ENCODE data around the gene MAPK8. TPM values are rescaled to one million over a fixed set of nuclear protein-coding genes. Genes with fewer than 3 reads are reported as not detected.
"Not testable (repeated sequence)": the region's sequence is repeated elsewhere in the genome, so short reads cannot be mapped to it uniquely, and the experiment has no call there.

MAPK8 gene
- total RNA-seq, 1 donor from 2014 or later: 52.3 TPM

GRCh38 chr10:48330269-48330668, 23.8 kb downstream of the MAPK8 start:
- no peaks in the 10 kb centered on the region for H3K27me3 Mint-ChIP-seq (ENCODE audit: insufficient read depth)
- intact Hi-C loops (cut with micrococcal nuclease): no loop called here
- H3K4me3 Mint-ChIP-seq: no peak overlapping the region
- peaks cover 6% of the 10 kb centered on the region for H3K9me3 Mint-ChIP-seq
- DNase-seq (ENCODE audit: low spot score): no peak
- no peak overlapping the region for H3K27ac Mint-ChIP-seq
- peaks cover 5% of the 10 kb centered on the region for H3K4me1 Mint-ChIP-seq (ENCODE audit: low read depth)
- H3K36me3 Mint-ChIP-seq (ENCODE audit: low read depth): peaks cover 5% of the 10 kb centered on the region

GRCh38 chr10:48331436-48331835, 25.0 kb downstream of the MAPK8 start:
- peaks cover 6% of the 10 kb centered on the region for H3K9me3 Mint-ChIP-seq
- intact Hi-C loops (cut with micrococcal nuclease): no loop called here
- DNase-seq (ENCODE audit: low spot score): no peak
- peaks cover 5% of the 10 kb centered on the region for H3K36me3 Mint-ChIP-seq (ENCODE audit: low read depth)
- no peak overlapping the region for H3K4me3 Mint-ChIP-seq
- no peak overlapping the region for H3K27ac Mint-ChIP-seq
- H3K27me3 Mint-ChIP-seq (ENCODE audit: insufficient read depth): no peaks in the 10 kb centered on the region
- peaks cover 5% of the 10 kb centered on the region for H3K4me1 Mint-ChIP-seq (ENCODE audit: low read depth)

GRCh38 chr10:48332166-48332870, 25.8 kb downstream of the MAPK8 start:
- H3K4me1 Mint-ChIP-seq (ENCODE audit: low read depth): peaks cover 9% of the 10 kb centered on the region
- no peak overlapping the region for H3K4me3 Mint-ChIP-seq
- no peaks in the 10 kb centered on the region for H3K27me3 Mint-ChIP-seq (ENCODE audit: insufficient read depth)
- DNase-seq (ENCODE audit: low spot score): no peak
- no peak overlapping the region for H3K27ac Mint-ChIP-seq
- H3K36me3 Mint-ChIP-seq (ENCODE audit: low read depth): peaks cover 5% of the 10 kb centered on the region
- intact Hi-C loops (cut with micrococcal nuclease): no loop called here
- peaks cover 6% of the 10 kb centered on the region for H3K9me3 Mint-ChIP-seq

GRCh38 chr10:48332871-48333216, 26.4 kb downstream of the MAPK8 start:
- H3K27me3 Mint-ChIP-seq (ENCODE audit: insufficient read depth): no peaks in the 10 kb centered on the region
- peaks cover 12% of the 10 kb centered on the region for H3K4me1 Mint-ChIP-seq (ENCODE audit: low read depth)
- intact Hi-C loops (cut with micrococcal nuclease): no loop called here
- DNase-seq (ENCODE audit: low spot score): no peak
- H3K4me3 Mint-ChIP-seq: no peak overlapping the region
- no peak overlapping the region for H3K27ac Mint-ChIP-seq
- peaks cover 5% of the 10 kb centered on the region for H3K36me3 Mint-ChIP-seq (ENCODE audit: low read depth)
- peaks cover 6% of the 10 kb centered on the region for H3K9me3 Mint-ChIP-seq

GRCh38 chr10:48333856-48334255, 27.4 kb downstream of the MAPK8 start:
- peaks cover 7% of the 10 kb centered on the region for H3K36me3 Mint-ChIP-seq (ENCODE audit: low read depth)
- H3K27me3 Mint-ChIP-seq (ENCODE audit: insufficient read depth): no peaks in the 10 kb centered on the region
- no peak overlapping the region for H3K27ac Mint-ChIP-seq
- DNase-seq (ENCODE audit: low spot score): no peak
- H3K4me1 Mint-ChIP-seq (ENCODE audit: low read depth): peaks cover 20% of the 10 kb centered on the region
- intact Hi-C loops (cut with micrococcal nuclease): no loop called here
- peaks cover 6% of the 10 kb centered on the region for H3K9me3 Mint-ChIP-seq
- H3K4me3 Mint-ChIP-seq: no peak overlapping the region

GRCh38 chr10:48335788-48336187, 29.3 kb downstream of the MAPK8 start:
- no peak overlapping the region for H3K4me3 Mint-ChIP-seq
- peaks cover 25% of the 10 kb centered on the region for H3K4me1 Mint-ChIP-seq (ENCODE audit: low read depth)
- no peak for DNase-seq (ENCODE audit: low spot score)
- no peaks in the 10 kb centered on the region for H3K27me3 Mint-ChIP-seq (ENCODE audit: insufficient read depth)
- peaks cover 6% of the 10 kb centered on the region for H3K9me3 Mint-ChIP-seq
- intact Hi-C loops (cut with micrococcal nuclease): loop anchor here (2.0 kb wide), 1 partner anchor 25 kb away; no protein-coding TSS in a partner anchor
- peaks cover 10% of the 10 kb centered on the region for H3K36me3 Mint-ChIP-seq (ENCODE audit: low read depth)
- no peak overlapping the region for H3K27ac Mint-ChIP-seq

GRCh38 chr10:48336978-48337599, 30.6 kb downstream of the MAPK8 start:
- Mint-ChIP-seq H3K27me3 (ENCODE audit: insufficient read depth) (no peaks in the 10 kb centered on the region), H3K4me3 (no peak overlapping the region), H3K9me3 (peaks cover 5% of the 10 kb centered on the region), H3K27ac (no peak overlapping the region), H3K4me1 (ENCODE audit: low read depth) (peaks cover 21% of the 10 kb centered on the region), H3K36me3 (ENCODE audit: low read depth) (peaks cover 9% of the 10 kb centered on the region)
- intact Hi-C loops (cut with micrococcal nuclease): loop anchor here (2.0 kb wide), 1 partner anchor 26 kb away; no protein-coding TSS in a partner anchor
- DNase-seq (ENCODE audit: low spot score): no peak

- no peak overlapping the region for H3K27ac Mint-ChIP-seq
- H3K27me3 Mint-ChIP-seq (ENCODE audit: insufficient read depth): no peaks in the 10 kb centered on the region
- DNase-seq (ENCODE audit: low spot score): no peak
- H3K36me3 Mint-ChIP-seq (ENCODE audit: low read depth): peaks cover 7% of the 10 kb centered on the region
- no peak overlapping the region for H3K4me3 Mint-ChIP-seq
- H3K9me3 Mint-ChIP-seq: no peaks in the 10 kb centered on the region
- peaks cover 21% of the 10 kb centered on the region for H3K4me1 Mint-ChIP-seq (ENCODE audit: low read depth)
- intact Hi-C loops (cut with micrococcal nuclease): no loop called here
Observed at GRCh38 chr10:48340734-48341133, 34.3 kb downstream of the MAPK8 start.

- Mint-ChIP-seq H3K4me1 (ENCODE audit: low read depth) (peaks cover 14% of the 10 kb centered on the region), H3K36me3 (ENCODE audit: low read depth) (peaks cover 9% of the 10 kb centered on the region), H3K27me3 (ENCODE audit: insufficient read depth) (no peaks in the 10 kb centered on the region), H3K9me3 (peaks cover 4% of the 10 kb centered on the region), H3K4me3 (no peak overlapping the region), H3K27ac (no peak overlapping the region)
- no peak for DNase-seq (ENCODE audit: low spot score)
- intact Hi-C loops (cut with micrococcal nuclease): no loop called here
Observed at GRCh38 chr10:48343106-48343505, 36.6 kb downstream of the MAPK8 start.

GRCh38 chr10:48343921-48344598, 37.6 kb downstream of the MAPK8 start:
- H3K36me3 Mint-ChIP-seq (ENCODE audit: low read depth): peaks cover 10% of the 10 kb centered on the region
- no peaks in the 10 kb centered on the region for H3K27me3 Mint-ChIP-seq (ENCODE audit: insufficient read depth)
- H3K27ac Mint-ChIP-seq: no peak overlapping the region
- H3K9me3 Mint-ChIP-seq: peaks cover 11% of the 10 kb centered on the region
- no peak for DNase-seq (ENCODE audit: low spot score)
- peaks cover 5% of the 10 kb centered on the region for H3K4me1 Mint-ChIP-seq (ENCODE audit: low read depth)
- intact Hi-C loops (cut with micrococcal nuclease): no loop called here
- H3K4me3 Mint-ChIP-seq: no peak overlapping the region

- DNase-seq (ENCODE audit: low spot score); H3K36me3 Mint-ChIP-seq (ENCODE audit: low read depth); H3K4me3 Mint-ChIP-seq; H3K4me1 Mint-ChIP-seq (ENCODE audit: low read depth); intact Hi-C loops (cut with micrococcal nuclease); H3K27me3 Mint-ChIP-seq (ENCODE audit: insufficient read depth); H3K27ac Mint-ChIP-seq: not testable (repeated sequence)
- peaks cover 17% of the 10 kb centered on the region for H3K9me3 Mint-ChIP-seq
Observed at GRCh38 chr10:48346248-48346647, 39.8 kb downstream of the MAPK8 start.

GRCh38 chr10:48347539-48347938, 41.1 kb downstream of the MAPK8 start:
- H3K36me3 Mint-ChIP-seq (ENCODE audit: low read depth); H3K27me3 Mint-ChIP-seq (ENCODE audit: insufficient read depth); H3K4me1 Mint-ChIP-seq (ENCODE audit: low read depth); DNase-seq (ENCODE audit: low spot score); intact Hi-C loops (cut with micrococcal nuclease); H3K27ac Mint-ChIP-seq; H3K4me3 Mint-ChIP-seq: not testable (repeated sequence)
- peaks cover 17% of the 10 kb centered on the region for H3K9me3 Mint-ChIP-seq

GRCh38 chr10:48347943-48348342, 41.5 kb downstream of the MAPK8 start:
- H3K9me3 Mint-ChIP-seq: peaks cover 17% of the 10 kb centered on the region
- H3K4me1 Mint-ChIP-seq (ENCODE audit: low read depth); DNase-seq (ENCODE audit: low spot score); H3K36me3 Mint-ChIP-seq (ENCODE audit: low read depth); H3K27ac Mint-ChIP-seq; H3K4me3 Mint-ChIP-seq; H3K27me3 Mint-ChIP-seq (ENCODE audit: insufficient read depth); intact Hi-C loops (cut with micrococcal nuclease): not testable (repeated sequence)

Data from activated T-helper 1 cell treated with anti-CD3 and anti-CD28 coated beads, Interleukin-12 subunit alpha, Interleukin-12 subunit beta, Interleukin-2, Interleukin-4 antibody, amounts not matched to agents 30 ng/mL and 10 ng/mL and 1 ng/mL, durations not matched to agents 14 hours and 24 hours and 36 hours (primary cell).